HG02884 (cell line): ENCODE measurements around the gene PROM1.

Experiments used
- ATAC-seq: cut with Tn5 transposase; IDR thresholded peaks from one replicate; pipeline ENCODE4 v1.9.1; 2021; ENCODE audit warnings: mild to moderate bottlenecking, moderate library complexity; ENCODE audit not compliant: unreplicated experiment

The PROM1 gene

GRCh38 chr4:16083241-16084191 is at the start of gene PROM1:
Gene PROM1, minus strand, starts transcription at chr4:16084023. Its CDS starts 8,117 bp downstream, at chr4:16075906.
- no peak for ATAC-seq

- ATAC-seq: no peak
Observed at GRCh38 chr4:16133406-16133805, 49.6 kb upstream of the PROM1 start.

GRCh38 chr4:16131293-16131692 is 47.5 kb upstream of the PROM1 start:
- ATAC-seq: no peak

- no peak for ATAC-seq
Observed at GRCh38 chr4:16129336-16129735, 45.5 kb upstream of the PROM1 start.

GRCh38 chr4:16126714-16127113 is 42.9 kb upstream of the PROM1 start:
- no peak for ATAC-seq

- ATAC-seq: no peak
Observed at GRCh38 chr4:16125571-16126445, 42.0 kb upstream of the PROM1 start.

- ATAC-seq: no peak
Observed at GRCh38 chr4:16124232-16124631, 40.4 kb upstream of the PROM1 start.

GRCh38 chr4:16123356-16124084 is 39.7 kb upstream of the PROM1 start:
- no peak for ATAC-seq

- ATAC-seq: no peak
Observed at GRCh38 chr4:16122784-16123183, 39.0 kb upstream of the PROM1 start.

- ATAC-seq: no peak
Observed at GRCh38 chr4:16122308-16122711, 38.5 kb upstream of the PROM1 start.

GRCh38 chr4:16120720-16121119 is 36.9 kb upstream of the PROM1 start:
- ATAC-seq: no peak

GRCh38 chr4:16119981-16120380 is 36.2 kb upstream of the PROM1 start:
- ATAC-seq: no peak

GRCh38 chr4:16118090-16118489 is 34.3 kb upstream of the PROM1 start:
- no peak for ATAC-seq

- ATAC-seq: no peak
Observed at GRCh38 chr4:16117164-16117563, 33.3 kb upstream of the PROM1 start.

- ATAC-seq: no peak
Observed at GRCh38 chr4:16116493-16116990, 32.7 kb upstream of the PROM1 start.

GRCh38 chr4:16116019-16116418 is 32.2 kb upstream of the PROM1 start:
- no peak for ATAC-seq

- ATAC-seq: no peak
Observed at GRCh38 chr4:16114546-16114945, 30.7 kb upstream of the PROM1 start.

GRCh38 chr4:16113741-16114140 is 29.9 kb upstream of the PROM1 start:
- ATAC-seq: no peak

GRCh38 chr4:16111533-16111932 is 27.7 kb upstream of the PROM1 start:
- no peak for ATAC-seq

- ATAC-seq: no peak
Observed at GRCh38 chr4:16110661-16111290, 27.0 kb upstream of the PROM1 start.
